ENCODE measurements around the gene NOL7. TPM values are rescaled to one million over a fixed set of nuclear protein-coding genes. Genes with fewer than 3 reads are reported as not detected.
A peak's percentile ranks its signal among the peaks of the same experiment; 100 is the strongest.

Gene NOL7
- total RNA-seq, 2 donors from 2014 or later, result 47.8 to 52.9 TPM

DNA sequence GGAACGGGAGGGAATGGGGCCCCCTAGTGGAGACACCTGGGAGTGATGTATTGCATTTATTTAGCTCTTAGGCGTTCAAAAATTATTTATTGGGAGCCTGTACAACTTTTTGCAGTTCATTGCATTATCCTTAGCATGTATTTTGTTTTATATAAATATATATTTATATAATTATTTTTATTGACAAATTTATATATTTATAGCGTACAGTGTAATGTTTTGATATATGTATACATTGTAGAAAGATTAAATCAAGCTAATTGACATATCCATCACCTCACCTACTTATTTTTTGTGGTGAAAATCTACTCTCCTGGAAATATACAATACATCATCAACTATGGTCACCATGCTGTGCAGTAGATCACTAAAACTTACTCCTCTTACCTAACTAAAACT is 39.8 kb upstream of the NOL7 start:
- peak; percentile 98 for TF ChIP-seq CTCF (conservative IDR thresholded peaks at IDR 0.05)
- no peaks in the 10 kb centered on the region for H3K27me3 ChIP-seq (ENCODE audit: control insufficient read depth, insufficient read depth, low read length, poor library complexity, severe bottlenecking)
- H3K9me3 ChIP-seq (ENCODE audit: control insufficient read depth, low read length), result peaks cover 7% of the 10 kb centered on the region
- Mint-ChIP-seq H3K27ac (peak overlapping the region; percentile 97), H3K36me3 (ENCODE audit: low read depth) (peaks cover 13% of the 10 kb centered on the region), H3K9me3 (peaks cover 6% of the 10 kb centered on the region), H3K4me3 (peak overlapping the region; percentile 89), H3K4me1 (peaks cover 14% of the 10 kb centered on the region), H3K27me3 (ENCODE audit: insufficient read depth) (no peaks in the 10 kb centered on the region)
- no peak for DNase-seq
- peak overlapping the region; percentile 85 for H3K4me3 ChIP-seq (ENCODE audit: low read length)
- no peak overlapping the region for H3K27ac ChIP-seq (ENCODE audit: low read depth, low read length)
- no peak overlapping the region for H3K9ac ChIP-seq (ENCODE audit: extremely low read depth, low read length, poor library complexity, severe bottlenecking)
- 0 to 2% methylated on average over 1 to 2 of the region's 3 CpGs for WGBS, 2 experiments (ENCODE audit: insufficient coverage in 1 of 2, insufficient read length in 1 of 2)
- peaks cover 5% of the 10 kb centered on the region for H3K36me3 ChIP-seq (ENCODE audit: control insufficient read depth, insufficient read depth, low read length)
- peaks cover 6% of the 10 kb centered on the region for H3K4me1 ChIP-seq (ENCODE audit: control insufficient read depth, insufficient read depth, low read length)

DNA sequence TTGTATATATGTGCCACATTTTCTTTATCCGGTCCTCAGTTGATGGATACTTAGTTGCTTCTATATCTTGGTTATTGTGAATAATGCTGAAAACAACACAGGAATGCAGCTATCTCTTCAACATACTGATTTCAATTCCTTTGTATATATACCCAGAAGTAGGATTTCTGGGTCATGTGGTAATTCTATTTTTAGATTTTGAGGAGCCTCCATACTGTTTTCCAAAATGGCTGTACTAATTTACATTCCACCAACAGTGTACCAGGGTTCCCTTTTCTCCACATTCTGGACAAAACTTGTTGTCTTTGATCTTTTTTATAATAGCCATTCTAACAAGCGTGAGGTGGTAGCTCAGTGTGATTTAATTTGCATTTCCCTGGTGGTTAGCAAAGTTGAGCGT is 39.1 kb upstream of the NOL7 start:
- Histone ChIP-seq H3K9me3 (ENCODE audit: control insufficient read depth, low read length) (peaks cover 7% of the 10 kb centered on the region), H3K27ac (ENCODE audit: low read depth, low read length) (no peak overlapping the region), H3K27me3 (ENCODE audit: control insufficient read depth, insufficient read depth, low read length, poor library complexity, severe bottlenecking) (no peaks in the 10 kb centered on the region), H3K4me3 (ENCODE audit: low read length) (no peak overlapping the region), H3K36me3 (ENCODE audit: control insufficient read depth, insufficient read depth, low read length) (peaks cover 6% of the 10 kb centered on the region), H3K4me1 (ENCODE audit: control insufficient read depth, insufficient read depth, low read length) (peaks cover 6% of the 10 kb centered on the region), H3K9ac (ENCODE audit: extremely low read depth, low read length, poor library complexity, severe bottlenecking) (no peak overlapping the region)
- Mint-ChIP-seq H3K27ac (no peak overlapping the region), H3K4me1 (peaks cover 14% of the 10 kb centered on the region), H3K27me3 (ENCODE audit: insufficient read depth) (no peaks in the 10 kb centered on the region), H3K9me3 (peaks cover 6% of the 10 kb centered on the region), H3K36me3 (ENCODE audit: low read depth) (peaks cover 20% of the 10 kb centered on the region), H3K4me3 (peak overlapping the region; percentile 89)
- WGBS, 2 experiments (ENCODE audit: insufficient coverage in 1 of 2, insufficient read length in 1 of 2), result 96 to 100% methylated on average over 2 to 3 of the region's 3 CpGs
- DNase-seq, result no peak
- no peak for TF ChIP-seq CTCF (conservative IDR thresholded peaks at IDR 0.05)

DNA sequence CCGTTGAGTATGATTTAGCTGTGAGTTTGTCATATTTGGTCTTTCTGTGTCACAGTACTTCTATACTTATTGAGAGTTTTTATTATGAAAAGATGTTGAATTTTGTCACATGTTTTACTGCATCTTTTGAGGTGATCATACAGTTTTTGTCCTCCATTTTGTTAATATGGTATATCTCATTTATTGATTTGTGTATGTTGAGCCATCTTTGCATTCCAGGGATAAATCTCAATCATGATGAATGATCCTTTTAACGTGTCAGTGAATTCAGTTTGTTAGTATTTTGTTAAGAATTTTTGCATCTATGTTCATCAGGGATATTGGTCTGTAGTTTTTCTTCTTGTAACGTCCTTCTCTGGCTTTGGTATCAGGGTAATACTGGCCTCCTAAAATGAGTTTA is 37.2 kb upstream of the NOL7 start:
- peaks cover 6% of the 10 kb centered on the region for H3K9me3 Mint-ChIP-seq
- Histone ChIP-seq H3K27ac (ENCODE audit: low read depth, low read length) (no peak overlapping the region), H3K36me3 (ENCODE audit: control insufficient read depth, insufficient read depth, low read length) (peaks cover 11% of the 10 kb centered on the region), H3K4me1 (ENCODE audit: control insufficient read depth, insufficient read depth, low read length) (peaks cover 6% of the 10 kb centered on the region), H3K9ac (ENCODE audit: extremely low read depth, low read length, poor library complexity, severe bottlenecking) (no peak overlapping the region), H3K4me3 (ENCODE audit: low read length) (no peak overlapping the region), H3K27me3 (ENCODE audit: control insufficient read depth, insufficient read depth, low read length, poor library complexity, severe bottlenecking) (no peaks in the 10 kb centered on the region), H3K9me3 (ENCODE audit: control insufficient read depth, low read length) (peaks cover 7% of the 10 kb centered on the region)
- no peaks in the 10 kb centered on the region for H3K27me3 Mint-ChIP-seq (ENCODE audit: insufficient read depth)
- WGBS, 2 experiments (ENCODE audit: insufficient coverage in 1 of 2, insufficient read length in 1 of 2), result 88 to 90% methylated on average over 3 of the region's 3 CpGs
- no peak for DNase-seq
- H3K4me3 Mint-ChIP-seq, result no peak overlapping the region
- no peak for TF ChIP-seq CTCF (conservative IDR thresholded peaks at IDR 0.05)
- H3K27ac Mint-ChIP-seq, result no peak overlapping the region
- H3K36me3 Mint-ChIP-seq (ENCODE audit: low read depth), result peaks cover 24% of the 10 kb centered on the region
- peaks cover 6% of the 10 kb centered on the region for H3K4me1 Mint-ChIP-seq

Measured in endodermal cell (in vitro differentiated cells).